Measurements from ENCODE around the gene FAM107A. TPM values are rescaled to one million over a fixed set of nuclear protein-coding genes. Genes with fewer than 3 reads are reported as not detected.

The FAM107A gene
- total RNA-seq, result 7.5 and 16.0 TPM in 2 replicates

GRCh38 chr3:58577269-58577821 is at the start of gene FAM107A:
FAM107A (minus strand) TSS chr3:58577391; CDS start chr3:58569860, 7,531 bp downstream.

GRCh38 chr3:58536501-58537411 is 40.4 kb downstream of the FAM107A start, which contains the start of gene ACOX2:
ACOX2 (minus strand) TSS chr3:58537190; CDS start chr3:58535106, 2,084 bp downstream.

Other genes starting within 250 kb of the FAM107A start
- 17.0 and 22.5 TPM in 2 replicates for gene PXK, start 244.5 kb downstream of the FAM107A start, total RNA-seq
- gene PDHB, start 143.6 kb downstream of the FAM107A start, total RNA-seq, result 45.7 and 49.7 TPM in 2 replicates
- gene KCTD6, start 85.3 kb downstream of the FAM107A start, total RNA-seq, result 6.9 and 7.2 TPM in 2 replicates
- 2.0 and 2.6 TPM in 2 replicates for gene ACOX2, start 40.2 kb downstream of the FAM107A start, total RNA-seq
- under 0.01 TPM in 1 of 2 replicates, not detected in the other for gene FAM3D, start 89.4 kb upstream of the FAM107A start, total RNA-seq